NB4 (cell line): ENCODE data around the gene PDE4DIP.
"Not testable (repeated sequence)": the region's sequence is repeated elsewhere in the genome, so short reads cannot be mapped to it uniquely, and the experiment has no call there.

Experiments
- CTCF ChIP-seq: IDR thresholded peaks from one replicate; pipeline ENCODE4 v1.5.1; 2012; ENCODE audit warnings: low read depth, low read length
- MAX ChIP-seq: IDR thresholded peaks from 2 replicates; pipeline ENCODE4 v1.6.1; 2011; ENCODE audit warnings: low read depth, low read length
- MYC ChIP-seq: IDR thresholded peaks from 2 replicates; pipeline ENCODE4 v1.6.1; 2011; ENCODE audit warnings: low read depth, low read length
- POLR2A ChIP-seq: IDR thresholded peaks from 2 replicates; pipeline ENCODE4 v1.6.1; 2011; ENCODE audit warnings: mild to moderate bottlenecking; ENCODE audit not compliant: insufficient read length; ENCODE audit errors: extremely low read depth

GRCh38 chr1:148885219-148885618, 41.0 kb downstream of the PDE4DIP start:
- not testable (repeated sequence) for TF ChIP-seq POLR2A, CTCF, MAX, MYC
